PC-3 (cell line): ENCODE measurements around the gene CDKL2.
A peak's percentile ranks its signal among the peaks of the same experiment; 100 is the strongest.

ENCODE experiments used
- EZH2 ChIP-seq: fragments of 300-600 bp; sonication (generic); IDR thresholded peaks from one replicate; pipeline ENCODE4 v1.6.1; 2017; ENCODE audit warnings: antibody characterized with exemption, mild to moderate bottlenecking, low read length; ENCODE audit not compliant: unreplicated experiment
- EZH2phosphoT487 ChIP-seq: fragments of 300-600 bp; sonication (generic); IDR thresholded peaks from 2 replicates; pipeline ENCODE4 v1.6.1; 2018; ENCODE audit warnings: mild to moderate bottlenecking, antibody characterized with exemption, low read length, borderline replicate concordance
- TF ChIP-seq, protein P1 (sequence below): fragments of 300-600 bp; sonication (generic); conservative IDR thresholded peaks from 2 replicates; pipeline ENCODE4 v1.5.1; 2017; ENCODE audit warnings: antibody characterized with exemption, low read depth, mild to moderate bottlenecking, low read length

DNA sequence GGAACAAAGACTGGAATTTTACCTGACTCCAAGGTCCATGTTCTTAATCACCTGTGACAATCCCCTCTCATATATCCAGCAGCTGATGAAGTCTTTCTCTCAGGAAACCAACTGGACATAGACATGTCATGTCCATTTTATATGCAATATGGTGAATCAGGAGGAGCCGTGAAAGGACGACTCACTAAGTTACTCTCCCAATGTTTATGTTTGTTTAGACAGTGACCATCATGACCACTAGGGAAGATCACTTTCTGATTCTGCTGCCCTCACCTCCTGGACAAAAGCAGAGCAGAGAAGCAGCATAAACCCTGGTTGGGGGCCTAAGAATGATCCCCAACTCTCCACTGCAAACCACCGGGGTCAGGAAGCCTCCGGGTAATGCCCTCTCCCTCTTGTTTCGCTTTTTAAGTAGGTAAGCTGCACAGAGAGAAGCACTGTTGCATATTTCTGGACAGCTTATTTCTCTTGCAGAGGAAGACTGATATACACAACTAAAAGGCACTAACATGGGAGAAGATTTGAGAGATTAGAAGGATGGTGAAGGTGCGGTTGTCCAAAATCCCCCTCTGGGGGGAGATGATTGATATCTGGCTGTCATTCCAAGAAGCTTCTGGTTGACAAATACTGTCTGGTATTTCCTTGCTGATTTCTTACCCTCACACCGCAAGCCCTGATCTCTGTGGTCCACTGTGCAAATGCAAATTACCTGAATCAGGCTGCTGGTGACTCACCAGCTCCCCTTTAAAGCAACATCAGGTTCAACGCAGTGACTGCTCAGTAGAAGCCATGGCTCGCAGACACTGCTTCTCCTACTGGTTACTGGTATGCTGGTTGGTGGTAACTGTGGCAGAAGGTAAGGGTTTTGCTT, 74.8 kb downstream of the CDKL2 start, which contains the start of gene ODAPH:
- TF ChIP-seq, protein P1, sequence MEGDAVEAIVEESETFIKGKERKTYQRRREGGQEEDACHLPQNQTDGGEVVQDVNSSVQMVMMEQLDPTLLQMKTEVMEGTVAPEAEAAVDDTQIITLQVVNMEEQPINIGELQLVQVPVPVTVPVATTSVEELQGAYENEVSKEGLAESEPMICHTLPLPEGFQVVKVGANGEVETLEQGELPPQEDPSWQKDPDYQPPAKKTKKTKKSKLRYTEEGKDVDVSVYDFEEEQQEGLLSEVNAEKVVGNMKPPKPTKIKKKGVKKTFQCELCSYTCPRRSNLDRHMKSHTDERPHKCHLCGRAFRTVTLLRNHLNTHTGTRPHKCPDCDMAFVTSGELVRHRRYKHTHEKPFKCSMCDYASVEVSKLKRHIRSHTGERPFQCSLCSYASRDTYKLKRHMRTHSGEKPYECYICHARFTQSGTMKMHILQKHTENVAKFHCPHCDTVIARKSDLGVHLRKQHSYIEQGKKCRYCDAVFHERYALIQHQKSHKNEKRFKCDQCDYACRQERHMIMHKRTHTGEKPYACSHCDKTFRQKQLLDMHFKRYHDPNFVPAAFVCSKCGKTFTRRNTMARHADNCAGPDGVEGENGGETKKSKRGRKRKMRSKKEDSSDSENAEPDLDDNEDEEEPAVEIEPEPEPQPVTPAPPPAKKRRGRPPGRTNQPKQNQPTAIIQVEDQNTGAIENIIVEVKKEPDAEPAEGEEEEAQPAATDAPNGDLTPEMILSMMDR = peak; percentile 51
- no peak for TF ChIP-seq EZH2phosphoT487
- TF ChIP-seq EZH2 = no peak
